CD4-positive, CD25-positive, alpha-beta regulatory T cell (primary cell): ENCODE results near the gene AMFR. TPM values are rescaled to one million over a fixed set of nuclear protein-coding genes. Genes with fewer than 3 reads are reported as not detected.
A peak's percentile ranks its signal among the peaks of the same experiment; 100 is the strongest.

Experiments
- ATAC-seq, 2 donors: fragments of 150-1000 bp; cut with Tn5 transposase; one replicate each; pipeline ENCODE4 v1.10.0; 2021; ENCODE audit warnings: low read depth in 2 of 2, moderate number of reproducible peaks in 2 of 2, moderate library complexity in 1 of 2
- DNase-seq, 3 donors: peaks; one replicate each; pipeline versions ENCODE4 v3.0.0 to v3.0.0-alpha.2; 2012 to 2022; ENCODE audit warnings: mixed read lengths in 1 of 3
- H3K27ac ChIP-seq: one replicate; pipeline ENCODE4 v1.7.0; 2013; ENCODE audit warnings: mild to moderate bottlenecking, low read length; ENCODE audit not compliant: insufficient read depth, poor library complexity, severe bottlenecking
- H3K27me3 ChIP-seq: one replicate; pipeline ENCODE4 v1.7.0; 2013; ENCODE audit warnings: low read length; ENCODE audit not compliant: control insufficient read depth, insufficient read depth
- H3K36me3 ChIP-seq: one replicate; pipeline ENCODE4 v1.7.0; 2013; ENCODE audit warnings: mild to moderate bottlenecking, low read length, moderate library complexity; ENCODE audit not compliant: control insufficient read depth, insufficient read depth
- H3K4me1 ChIP-seq: 2 replicates; pipeline ENCODE4 v1.7.0; 2013; ENCODE audit warnings: mild to moderate bottlenecking, low read length; ENCODE audit not compliant: insufficient read depth, control insufficient read depth, poor library complexity, severe bottlenecking
- H3K4me3 ChIP-seq: one replicate; pipeline ENCODE4 v1.7.0; 2013; ENCODE audit warnings: low read depth, mild to moderate bottlenecking, low read length, moderate library complexity
- H3K9me3 ChIP-seq, 2 experiments: 1 replicate in 1 of 2; 2 replicates in 1 of 2; pipeline ENCODE4 v1.7.0; 2013; ENCODE audit warnings: low read length in 2 of 2, mild to moderate bottlenecking in 1 of 2, moderate library complexity in 1 of 2; ENCODE audit not compliant: control insufficient read depth in 2 of 2
- H3K27ac Mint-ChIP-seq, 3 donors: one replicate each; pipeline ENCODE4 v1.8.0; 2020 to 2022; ENCODE audit warnings: mild to moderate bottlenecking in 3 of 3, mixed read lengths in 3 of 3, moderate library complexity in 2 of 3
- H3K27me3 Mint-ChIP-seq: one replicate; pipeline ENCODE4 v1.8.0; 2022; ENCODE audit warnings: mild to moderate bottlenecking, mixed read lengths
- H3K36me3 Mint-ChIP-seq: one replicate; pipeline ENCODE4 v1.8.0; 2020; ENCODE audit warnings: mixed read lengths
- H3K4me1 Mint-ChIP-seq, 4 donors: one replicate each; pipeline ENCODE4 v1.8.0; 2020 to 2022; ENCODE audit warnings: mixed read lengths in 4 of 4, mild to moderate bottlenecking in 1 of 4
- H3K4me3 Mint-ChIP-seq, 4 donors: one replicate each; pipeline ENCODE4 v1.8.0; 2020 to 2022; ENCODE audit warnings: mild to moderate bottlenecking in 4 of 4, mixed read lengths in 4 of 4, moderate library complexity in 3 of 4
- H3K9me3 Mint-ChIP-seq, 7 donors: one replicate each; pipeline ENCODE4 v1.8.0; 2020 to 2022; ENCODE audit warnings: mixed read lengths in 7 of 7, mild to moderate bottlenecking in 3 of 7, moderate library complexity in 2 of 7
- polyA plus RNA-seq, 4 donors: library from polyadenylated mRNA; unstranded; fragments of 300-500 nt; fragmentation: Illumina TruSeq; gene quantifications; one replicate each; pipeline ENCODE4 v1.2.3, GENCODE V29; 2021
- total RNA-seq: library from RNA; stranded (reverse); gene quantifications from one replicate; pipeline ENCODE4 v1.2.3, GENCODE V29; 2022

AMFR gene
- total and polyA plus RNA-seq, 5 donors from 2014 or later = 21.1 to 77.3 (median 52.4) TPM

- peaks cover 0 to 2% (median 0%) of the 10 kb centered on the region in 7 donors for H3K9me3 Mint-ChIP-seq
- no peaks in the 10 kb centered on the region for H3K27me3 Mint-ChIP-seq
- peaks cover 25 to 62% (median 37%) of the 10 kb centered on the region in 4 donors for H3K4me1 Mint-ChIP-seq
- ATAC-seq = no peak
- H3K27ac Mint-ChIP-seq = peak overlapping the region in 2 of 3 donors; percentile 37 to 58
- H3K4me3 Mint-ChIP-seq = peak overlapping the region in 1 of 4 donors; percentile 32
- no peak overlapping the region for H3K27ac ChIP-seq
- H3K4me3 ChIP-seq = peak overlapping the region; percentile 4
- no peak for DNase-seq
- H3K36me3 Mint-ChIP-seq = peaks cover 16% of the 10 kb centered on the region
- H3K27me3 ChIP-seq = no peaks in the 10 kb centered on the region
- H3K36me3 ChIP-seq = peaks cover 29% of the 10 kb centered on the region
- peaks cover 31% of the 10 kb centered on the region for H3K4me1 ChIP-seq
- H3K9me3 ChIP-seq = no peaks in the 10 kb centered on the region
Observed at GRCh38 chr16:56447286-56447685, 21.9 kb upstream of the AMFR start.

- peaks cover 63% of the 10 kb centered on the region for H3K36me3 ChIP-seq
- H3K27ac Mint-ChIP-seq = no peak overlapping the region
- ATAC-seq (no peak), DNase-seq (no peak)
- H3K4me3 ChIP-seq = no peak overlapping the region
- peaks cover 6 to 21% (median 11%) of the 10 kb centered on the region in 4 donors for H3K4me1 Mint-ChIP-seq
- peaks cover 40% of the 10 kb centered on the region for H3K36me3 Mint-ChIP-seq
- no peaks in the 10 kb centered on the region for H3K27me3 ChIP-seq
- H3K27me3 Mint-ChIP-seq = no peaks in the 10 kb centered on the region
- H3K9me3 Mint-ChIP-seq = no peaks in the 10 kb centered on the region
- no peaks in the 10 kb centered on the region for H3K4me1 ChIP-seq
- no peak overlapping the region for H3K4me3 Mint-ChIP-seq
- no peaks in the 10 kb centered on the region for H3K9me3 ChIP-seq
- H3K27ac ChIP-seq = no peak overlapping the region
Observed at GRCh38 chr16:56438038-56438437, 12.7 kb upstream of the AMFR start.

GRCh38 chr16:56436258-56436657 is 10.9 kb upstream of the AMFR start:
- Histone ChIP-seq H3K36me3 (peaks cover 70% of the 10 kb centered on the region), H3K4me3 (no peak overlapping the region), H3K9me3 (no peaks in the 10 kb centered on the region), H3K27me3 (no peaks in the 10 kb centered on the region), H3K4me1 (no peaks in the 10 kb centered on the region), H3K27ac (no peak overlapping the region)
- no peaks in the 10 kb centered on the region for H3K9me3 Mint-ChIP-seq
- H3K4me3 Mint-ChIP-seq = no peak overlapping the region
- DNase-seq (no peak), ATAC-seq (no peak)
- H3K27me3 Mint-ChIP-seq = no peaks in the 10 kb centered on the region
- H3K4me1 Mint-ChIP-seq = peaks cover 3 to 10% (median 6%) of the 10 kb centered on the region in 4 donors
- H3K36me3 Mint-ChIP-seq = peaks cover 30% of the 10 kb centered on the region
- H3K27ac Mint-ChIP-seq = no peak overlapping the region

- H3K4me3 ChIP-seq = no peak overlapping the region
- H3K4me1 ChIP-seq = peaks cover 18% of the 10 kb centered on the region
- DNase-seq = peak in 1 of 3 donors; percentile 26
- H3K9me3 ChIP-seq = no peaks in the 10 kb centered on the region
- Mint-ChIP-seq H3K27ac (peak overlapping the region in 1 of 3 donors; percentile 5), H3K9me3 (no peaks in the 10 kb centered on the region), H3K36me3 (peaks cover 11% of the 10 kb centered on the region), H3K4me1 (peaks cover 19 to 24% (median 24%) of the 10 kb centered on the region in 4 donors), H3K4me3 (peak overlapping the region in 2 of 4 donors; percentile 24 to 91), H3K27me3 (no peaks in the 10 kb centered on the region)
- H3K27ac ChIP-seq = no peak overlapping the region
- H3K27me3 ChIP-seq = no peaks in the 10 kb centered on the region
- peaks cover 24% of the 10 kb centered on the region for H3K36me3 ChIP-seq
- ATAC-seq = no peak
Observed at GRCh38 chr16:56428091-56428490, 2.7 kb upstream of the AMFR start.

GRCh38 chr16:56426585-56426984 is 1.2 kb upstream of the AMFR start:
- no peak overlapping the region for H3K4me3 ChIP-seq
- H3K27me3 Mint-ChIP-seq = no peaks in the 10 kb centered on the region
- peak overlapping the region; percentile 67 to 75 (median 74) for H3K27ac Mint-ChIP-seq

GRCh38 chr16:56424791-56425438 is 430 bp downstream of the AMFR start:
- H3K9me3 Mint-ChIP-seq = no peaks in the 10 kb centered on the region
- ATAC-seq = peak; percentile 13 to 40
- Histone ChIP-seq H3K27me3 (no peaks in the 10 kb centered on the region), H3K27ac (peak overlapping the region; percentile 10), H3K4me1 (peaks cover 29% of the 10 kb centered on the region), H3K36me3 (no peaks in the 10 kb centered on the region), H3K9me3 (no peaks in the 10 kb centered on the region), H3K4me3 (no peak overlapping the region)
- H3K27ac Mint-ChIP-seq = peak overlapping the region; percentile 83 to 95 (median 93)
- peaks cover 5% of the 10 kb centered on the region for H3K36me3 Mint-ChIP-seq
- peak overlapping the region; percentile 90 to 97 (median 94) for H3K4me3 Mint-ChIP-seq
- H3K27me3 Mint-ChIP-seq = no peaks in the 10 kb centered on the region
- H3K4me1 Mint-ChIP-seq = peaks cover 44 to 48% (median 45%) of the 10 kb centered on the region in 4 donors
- peak in 2 of 3 donors; percentile 22 to 46 for DNase-seq

More at GRCh38 chr16:56426585-56426984, 1.2 kb upstream of the AMFR start:
- Mint-ChIP-seq H3K9me3 (no peaks in the 10 kb centered on the region), H3K36me3 (peaks cover 6% of the 10 kb centered on the region), H3K4me1 (peaks cover 34 to 38% (median 36%) of the 10 kb centered on the region in 4 donors), H3K4me3 (peak overlapping the region; percentile 68 to 91 (median 81))
- H3K36me3 ChIP-seq = peaks cover 12% of the 10 kb centered on the region
- no peak overlapping the region for H3K27ac ChIP-seq
- H3K27me3 ChIP-seq = no peaks in the 10 kb centered on the region
- H3K9me3 ChIP-seq = no peaks in the 10 kb centered on the region
- H3K4me1 ChIP-seq = peaks cover 24% of the 10 kb centered on the region
- ATAC-seq = no peak
- DNase-seq = no peak

GRCh38 chr16:56424404-56424764 is 961 bp downstream of the AMFR start:
- Mint-ChIP-seq H3K4me3 (peak overlapping the region; percentile 90 to 97 (median 94)), H3K4me1 (peaks cover 42 to 50% (median 45%) of the 10 kb centered on the region in 4 donors), H3K27me3 (no peaks in the 10 kb centered on the region), H3K9me3 (no peaks in the 10 kb centered on the region), H3K27ac (peak overlapping the region; percentile 83 to 95 (median 93)), H3K36me3 (peaks cover 5% of the 10 kb centered on the region)
- no peaks in the 10 kb centered on the region for H3K36me3 ChIP-seq
- H3K27ac ChIP-seq = peak overlapping the region; percentile 10
- H3K9me3 ChIP-seq = no peaks in the 10 kb centered on the region
- no peaks in the 10 kb centered on the region for H3K27me3 ChIP-seq
- peaks cover 29% of the 10 kb centered on the region for H3K4me1 ChIP-seq
- ATAC-seq (no peak), DNase-seq (no peak)
- H3K4me3 ChIP-seq = peak overlapping the region; percentile 94
